ENCODE data around the gene PMAIP1. TPM values are rescaled to one million over a fixed set of nuclear protein-coding genes. Genes with fewer than 3 reads are reported as not detected.
A peak's percentile ranks its signal among the peaks of the same experiment; 100 is the strongest.

PMAIP1 gene
- total RNA-seq, 1 experiment from 2014 or later: 52.8 TPM

DNA sequence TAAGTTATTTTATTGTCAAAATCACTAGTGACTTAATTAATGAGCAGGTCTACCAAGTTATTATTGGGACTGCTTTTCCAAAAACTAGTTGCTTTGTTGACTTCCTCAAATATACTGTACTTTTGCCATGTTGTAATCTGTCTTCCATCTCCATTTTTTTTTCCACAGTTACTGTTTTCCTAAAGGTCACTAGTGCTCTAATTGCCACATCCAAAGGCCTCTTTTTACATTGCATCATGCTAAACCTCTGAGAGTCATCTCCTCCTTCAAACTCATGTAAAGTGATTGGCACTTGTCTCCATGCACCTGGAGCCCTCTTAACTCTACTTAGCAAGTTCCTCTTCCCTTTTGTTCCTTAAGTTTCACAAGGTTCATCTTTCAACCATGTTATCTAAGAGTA lies 11.8 kb downstream of the PMAIP1 start:
- Histone ChIP-seq H3K36me3 (ENCODE audit: insufficient read depth, low read length) (no peaks in the 10 kb centered on the region), H2AFZ (ENCODE audit: low read length) (no peak overlapping the region), H3K4me3 (ENCODE audit: low read length) (no peak overlapping the region), H3K9me3 (ENCODE audit: low read length) (no peaks in the 10 kb centered on the region), H3K27ac (ENCODE audit: low read length) (no peak overlapping the region), H3K79me2 (ENCODE audit: low read length) (no peaks in the 10 kb centered on the region), H3K9me2 (replicated peaks; ENCODE audit: insufficient read depth, low read length) (no peaks in the 10 kb centered on the region), H3K4me1 (ENCODE audit: low read length) (peaks cover 27% of the 10 kb centered on the region), H3K9ac (ENCODE audit: low read length) (no peak overlapping the region), H3K4me2 (ENCODE audit: low read depth, low read length, poor library complexity, severe bottlenecking) (peak overlapping the region; percentile 21), H4K20me1 (ENCODE audit: insufficient read depth, low read depth, low read length) (no peaks in the 10 kb centered on the region), H3K27me3 (ENCODE audit: low read length) (no peaks in the 10 kb centered on the region)
- peak; percentile 69 for DNase-seq

DNA sequence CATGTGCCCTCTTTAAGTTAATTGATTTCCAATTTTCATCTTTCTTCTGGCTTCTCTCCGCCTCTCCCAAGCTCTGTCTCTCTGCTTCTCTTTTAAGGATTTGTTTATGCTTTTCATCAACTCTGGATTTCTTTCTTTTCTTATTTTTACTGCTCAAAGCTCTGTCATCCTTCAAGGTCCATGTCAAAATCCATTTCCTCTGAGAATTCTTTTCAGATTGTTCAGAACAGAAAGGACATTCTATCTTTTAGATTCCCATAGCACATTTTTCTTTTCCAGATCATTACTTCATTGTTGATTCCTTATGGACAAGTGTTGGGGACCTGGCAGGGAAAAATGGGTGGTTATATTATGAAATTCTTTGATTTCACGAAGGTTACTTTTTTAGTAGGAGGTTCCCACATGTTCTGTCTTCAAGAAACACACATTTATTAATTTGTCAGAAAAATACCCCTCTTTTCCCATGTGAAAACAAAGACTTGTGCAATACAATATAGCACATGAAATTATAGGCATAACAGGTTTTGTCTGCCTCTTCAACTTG lies 12.3 kb downstream of the PMAIP1 start:
- peaks cover 24% of the 10 kb centered on the region for H3K4me1 ChIP-seq (ENCODE audit: low read length)
- no peak overlapping the region for H3K9ac ChIP-seq (ENCODE audit: low read length)
- H3K9me2 ChIP-seq (replicated peaks; ENCODE audit: insufficient read depth, low read length): no peaks in the 10 kb centered on the region
- no peaks in the 10 kb centered on the region for H3K27me3 ChIP-seq (ENCODE audit: low read length)
- no peak for DNase-seq
- H3K36me3 ChIP-seq (ENCODE audit: insufficient read depth, low read length): no peaks in the 10 kb centered on the region
- H3K9me3 ChIP-seq (ENCODE audit: low read length): no peaks in the 10 kb centered on the region
- H3K4me3 ChIP-seq (ENCODE audit: low read length): no peak overlapping the region
- H3K79me2 ChIP-seq (ENCODE audit: low read length): no peaks in the 10 kb centered on the region
- no peak overlapping the region for H2AFZ ChIP-seq (ENCODE audit: low read length)
- H4K20me1 ChIP-seq (ENCODE audit: insufficient read depth, low read depth, low read length): no peaks in the 10 kb centered on the region
- peak overlapping the region; percentile 21 for H3K4me2 ChIP-seq (ENCODE audit: low read depth, low read length, poor library complexity, severe bottlenecking)
- no peak overlapping the region for H3K27ac ChIP-seq (ENCODE audit: low read length)

- Histone ChIP-seq H3K36me3 (ENCODE audit: insufficient read depth, low read length) (no peaks in the 10 kb centered on the region), H3K79me2 (ENCODE audit: low read length) (no peaks in the 10 kb centered on the region), H3K4me3 (ENCODE audit: low read length) (no peak overlapping the region), H3K9me3 (ENCODE audit: low read length) (no peaks in the 10 kb centered on the region), H3K4me1 (ENCODE audit: low read length) (peaks cover 42% of the 10 kb centered on the region), H3K27me3 (ENCODE audit: low read length) (no peaks in the 10 kb centered on the region), H3K27ac (ENCODE audit: low read length) (no peak overlapping the region), H3K9ac (ENCODE audit: low read length) (no peak overlapping the region), H2AFZ (ENCODE audit: low read length) (no peak overlapping the region), H3K9me2 (replicated peaks; ENCODE audit: insufficient read depth, low read length) (no peaks in the 10 kb centered on the region), H3K4me2 (ENCODE audit: low read depth, low read length, poor library complexity, severe bottlenecking) (no peak overlapping the region), H4K20me1 (ENCODE audit: insufficient read depth, low read depth, low read length) (no peaks in the 10 kb centered on the region)
- DNase-seq: no peak
Measured at GRCh38 chr18:59915606-59916005, 15.8 kb downstream of the PMAIP1 start.

DNA sequence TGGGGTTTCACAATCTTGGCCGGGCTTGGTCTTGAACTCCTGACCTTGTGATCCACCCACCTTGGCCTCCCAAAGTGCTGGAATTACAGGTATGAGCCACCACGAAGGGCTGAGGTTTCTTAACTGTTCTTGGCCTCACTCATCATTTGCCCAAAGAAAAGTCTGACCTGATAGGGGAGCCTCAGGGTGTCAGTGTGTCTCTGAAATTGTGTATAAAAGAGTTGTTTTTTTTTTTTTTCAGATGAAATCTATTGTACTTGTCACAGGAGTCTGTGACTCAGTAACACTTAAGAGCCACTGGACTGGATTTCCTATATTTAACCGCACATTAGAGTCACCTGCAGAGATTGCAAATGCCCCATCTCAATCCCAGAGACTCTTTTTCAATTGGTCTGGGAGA lies 16.9 kb downstream of the PMAIP1 start:
- H3K4me1 ChIP-seq (ENCODE audit: low read length): peaks cover 34% of the 10 kb centered on the region
- no peak overlapping the region for H3K4me3 ChIP-seq (ENCODE audit: low read length)
- H3K27me3 ChIP-seq (ENCODE audit: low read length): no peaks in the 10 kb centered on the region
- no peak for DNase-seq
- no peak overlapping the region for H2AFZ ChIP-seq (ENCODE audit: low read length)
- no peaks in the 10 kb centered on the region for H3K9me2 ChIP-seq (replicated peaks; ENCODE audit: insufficient read depth, low read length)
- no peak overlapping the region for H3K4me2 ChIP-seq (ENCODE audit: low read depth, low read length, poor library complexity, severe bottlenecking)
- no peaks in the 10 kb centered on the region for H4K20me1 ChIP-seq (ENCODE audit: insufficient read depth, low read depth, low read length)
- no peaks in the 10 kb centered on the region for H3K36me3 ChIP-seq (ENCODE audit: insufficient read depth, low read length)
- H3K9ac ChIP-seq (ENCODE audit: low read length): no peak overlapping the region
- no peaks in the 10 kb centered on the region for H3K9me3 ChIP-seq (ENCODE audit: low read length)
- H3K79me2 ChIP-seq (ENCODE audit: low read length): no peaks in the 10 kb centered on the region
- no peak overlapping the region for H3K27ac ChIP-seq (ENCODE audit: low read length)

DNA sequence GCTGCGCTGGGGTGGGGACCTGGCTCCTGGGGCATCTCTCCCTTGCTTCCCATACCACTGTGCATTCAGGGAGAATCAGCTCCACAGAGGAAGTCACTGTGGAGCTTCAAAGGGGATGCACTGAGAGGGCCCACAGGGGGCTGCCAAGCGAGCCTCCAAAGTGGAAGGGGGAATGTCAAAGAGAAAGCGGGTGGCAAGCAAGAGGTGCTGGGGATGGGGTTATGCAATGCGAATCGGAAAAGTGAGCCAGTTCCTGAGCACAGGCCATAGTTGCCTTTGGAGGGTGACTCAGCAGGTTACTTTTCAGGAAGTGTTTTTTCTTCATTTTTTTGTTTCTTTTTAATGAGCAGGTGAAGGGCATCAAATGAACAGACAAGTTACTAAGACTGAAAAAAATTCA lies 17.6 kb downstream of the PMAIP1 start:
- Histone ChIP-seq H3K9me3 (ENCODE audit: low read length) (no peaks in the 10 kb centered on the region), H3K36me3 (ENCODE audit: insufficient read depth, low read length) (no peaks in the 10 kb centered on the region), H2AFZ (ENCODE audit: low read length) (no peak overlapping the region), H4K20me1 (ENCODE audit: insufficient read depth, low read depth, low read length) (no peaks in the 10 kb centered on the region), H3K27ac (ENCODE audit: low read length) (no peak overlapping the region), H3K4me3 (ENCODE audit: low read length) (no peak overlapping the region), H3K27me3 (ENCODE audit: low read length) (no peaks in the 10 kb centered on the region), H3K9ac (ENCODE audit: low read length) (no peak overlapping the region), H3K4me1 (ENCODE audit: low read length) (peaks cover 29% of the 10 kb centered on the region), H3K4me2 (ENCODE audit: low read depth, low read length, poor library complexity, severe bottlenecking) (no peak overlapping the region), H3K79me2 (ENCODE audit: low read length) (no peaks in the 10 kb centered on the region), H3K9me2 (replicated peaks; ENCODE audit: insufficient read depth, low read length) (no peaks in the 10 kb centered on the region)
- DNase-seq: no peak

DNA sequence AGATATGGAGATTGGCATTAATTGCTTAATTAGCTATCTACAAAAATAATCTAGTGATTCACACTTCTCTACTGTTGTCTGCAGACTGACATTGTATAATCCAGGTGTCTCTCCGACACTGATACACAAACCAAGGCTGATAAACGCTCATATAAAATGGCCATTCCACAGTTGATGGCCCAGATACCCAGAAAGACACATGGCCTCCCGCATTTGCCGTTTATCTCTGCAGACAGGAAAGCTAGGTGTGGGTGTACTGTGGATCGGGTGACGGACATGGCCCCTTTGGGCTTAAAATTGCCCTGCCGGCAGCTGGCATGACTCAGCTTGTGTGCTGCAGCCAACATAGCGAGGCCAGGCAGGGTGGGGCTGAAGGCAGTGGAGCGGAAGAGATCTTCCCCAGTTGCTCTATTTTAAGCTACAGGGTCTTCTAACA lies 18.5 kb downstream of the PMAIP1 start:
- H3K9ac ChIP-seq (ENCODE audit: low read length): peak overlapping the region; percentile 2; the same call in 1 of the 2 replicates
- peak overlapping the region; percentile 8; the same call in 1 of the 2 replicates for H2AFZ ChIP-seq (ENCODE audit: low read length)

GRCh38 chr18:59918997-59919396 lies 19.2 kb downstream of the PMAIP1 start:
- Histone ChIP-seq H3K9ac (ENCODE audit: low read length) (no peak overlapping the region), H3K27me3 (ENCODE audit: low read length) (no peaks in the 10 kb centered on the region), H3K4me2 (ENCODE audit: low read depth, low read length, poor library complexity, severe bottlenecking) (peak overlapping the region; percentile 55), H4K20me1 (ENCODE audit: insufficient read depth, low read depth, low read length) (no peaks in the 10 kb centered on the region), H3K9me2 (replicated peaks; ENCODE audit: insufficient read depth, low read length) (no peaks in the 10 kb centered on the region), H3K36me3 (ENCODE audit: insufficient read depth, low read length) (no peaks in the 10 kb centered on the region), H3K4me3 (ENCODE audit: low read length) (no peak overlapping the region), H3K27ac (ENCODE audit: low read length) (peak overlapping the region; percentile 72), H3K79me2 (ENCODE audit: low read length) (no peaks in the 10 kb centered on the region), H3K9me3 (ENCODE audit: low read length) (no peaks in the 10 kb centered on the region), H3K4me1 (ENCODE audit: low read length) (peaks cover 40% of the 10 kb centered on the region), H2AFZ (ENCODE audit: low read length) (no peak overlapping the region)
- no peak for DNase-seq

More for the DNA sequence above, 18.5 kb downstream of the PMAIP1 start:
- peak overlapping the region; percentile 12; the same call in 1 of the 2 replicates for H3K4me3 ChIP-seq (ENCODE audit: low read length)
- peak; percentile 79 for DNase-seq
- H3K27ac ChIP-seq (ENCODE audit: low read length): peak overlapping the region; percentile 72
- H3K79me2 ChIP-seq (ENCODE audit: low read length): no peaks in the 10 kb centered on the region
- no peaks in the 10 kb centered on the region for H4K20me1 ChIP-seq (ENCODE audit: insufficient read depth, low read depth, low read length)
- no peaks in the 10 kb centered on the region for H3K9me2 ChIP-seq (replicated peaks; ENCODE audit: insufficient read depth, low read length)
- H3K4me1 ChIP-seq (ENCODE audit: low read length): peaks cover 33% of the 10 kb centered on the region
- H3K9me3 ChIP-seq (ENCODE audit: low read length): no peaks in the 10 kb centered on the region
- H3K27me3 ChIP-seq (ENCODE audit: low read length): no peaks in the 10 kb centered on the region
- H3K36me3 ChIP-seq (ENCODE audit: insufficient read depth, low read length): no peaks in the 10 kb centered on the region
- H3K4me2 ChIP-seq (ENCODE audit: low read depth, low read length, poor library complexity, severe bottlenecking): peak overlapping the region; percentile 55

DNA sequence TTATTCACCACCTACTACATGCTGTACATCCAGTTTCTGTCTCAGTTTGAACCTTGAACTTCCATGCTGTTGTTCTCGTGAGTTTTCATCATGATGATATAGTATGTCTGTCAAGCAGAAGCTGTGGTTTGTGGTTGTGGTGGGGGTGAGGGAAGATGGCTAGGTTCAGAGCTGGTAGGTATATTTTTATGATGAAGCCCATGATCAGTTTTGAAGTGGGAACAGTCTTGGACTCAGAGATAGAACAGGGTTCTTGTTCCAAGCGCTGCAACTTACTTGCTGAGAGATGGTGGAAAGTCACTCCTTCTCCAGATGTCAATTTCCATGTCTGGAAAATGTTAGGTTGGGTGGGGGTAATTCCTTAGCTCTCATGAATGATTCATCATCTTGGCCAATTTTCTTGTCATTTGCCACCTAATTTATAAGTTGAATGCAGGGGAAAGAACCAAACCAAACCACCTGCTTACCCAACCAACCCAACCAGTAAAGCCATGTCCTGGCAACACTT lies 21.6 kb downstream of the PMAIP1 start:
- H2AFZ ChIP-seq (ENCODE audit: low read length): no peak overlapping the region
- no peaks in the 10 kb centered on the region for H3K79me2 ChIP-seq (ENCODE audit: low read length)
- H3K27ac ChIP-seq (ENCODE audit: low read length): no peak overlapping the region
- no peak overlapping the region for H3K4me3 ChIP-seq (ENCODE audit: low read length)
- no peak for DNase-seq
- H3K36me3 ChIP-seq (ENCODE audit: insufficient read depth, low read length): no peaks in the 10 kb centered on the region
- peaks cover 40% of the 10 kb centered on the region for H3K4me1 ChIP-seq (ENCODE audit: low read length)
- no peak overlapping the region for H3K4me2 ChIP-seq (ENCODE audit: low read depth, low read length, poor library complexity, severe bottlenecking)
- no peaks in the 10 kb centered on the region for H3K9me3 ChIP-seq (ENCODE audit: low read length)
- no peaks in the 10 kb centered on the region for H4K20me1 ChIP-seq (ENCODE audit: insufficient read depth, low read depth, low read length)
- H3K9me2 ChIP-seq (replicated peaks; ENCODE audit: insufficient read depth, low read length): no peaks in the 10 kb centered on the region
- H3K9ac ChIP-seq (ENCODE audit: low read length): no peak overlapping the region
- no peaks in the 10 kb centered on the region for H3K27me3 ChIP-seq (ENCODE audit: low read length)

Data from Karpas-422 (cell line).